GM12892 (cell line): ENCODE measurements around the gene TMEM87A.

Experiments
- DNase-seq: peaks from one replicate; pipeline ENCODE4 v3.0.0; 2011; ENCODE audit not compliant: insufficient read length
- FAIRE-seq: peaks from 2 replicates; lab custom pipeline; 2011; peaks lifted over from hg19 to GRCh38; lab: Jason Lieb, UNC
- POLR2A ChIP-seq: IDR thresholded peaks from 2 replicates; pipeline ENCODE4 v1.6.1; 2011; ENCODE audit warnings: low read depth, low read length, control low read depth
- POLR2AphosphoS5 ChIP-seq: IDR thresholded peaks from 2 replicates; pipeline ENCODE4 v1.6.1; 2011; ENCODE audit warnings: low read depth, low read length, control low read depth
- TAF1 ChIP-seq: IDR thresholded peaks from 2 replicates; pipeline ENCODE4 v1.6.1; 2011; ENCODE audit warnings: low read depth, mild to moderate bottlenecking, control low read depth, low read length, borderline replicate concordance

TMEM87A gene

GRCh38 chr15:42198516-42198915, 74.7 kb downstream of the TMEM87A start:
- TF ChIP-seq TAF1: no peak
- no peak for TF ChIP-seq POLR2AphosphoS5
- TF ChIP-seq POLR2A: no peak
- DNase-seq (no peak), FAIRE-seq (no peak)

- TF ChIP-seq TAF1: no peak
- no peak for TF ChIP-seq POLR2AphosphoS5
- TF ChIP-seq POLR2A: no peak
- DNase-seq (no peak), FAIRE-seq (no peak)
These were observed 78.7 kb downstream of the TMEM87A start for GRCh38 chr15:42194513-42194912.

- FAIRE-seq: no peak
- TF ChIP-seq POLR2A (no peak), POLR2AphosphoS5 (no peak), TAF1 (no peak)
- no peak for DNase-seq
These were observed 79.8 kb downstream of the TMEM87A start for GRCh38 chr15:42193383-42193782.

- TF ChIP-seq POLR2AphosphoS5 (no peak), TAF1 (no peak), POLR2A (no peak)
- FAIRE-seq: no peak
- DNase-seq: no peak
These were observed 81.5 kb downstream of the TMEM87A start for GRCh38 chr15:42191610-42192346.

GRCh38 chr15:42190370-42190769, 82.9 kb downstream of the TMEM87A start:
- DNase-seq (no peak), FAIRE-seq (no peak)
- no peak for TF ChIP-seq POLR2A
- TF ChIP-seq POLR2AphosphoS5: no peak
- TF ChIP-seq TAF1: no peak

- TF ChIP-seq POLR2A: no peak
- TF ChIP-seq POLR2AphosphoS5: no peak
- TF ChIP-seq TAF1: no peak
- DNase-seq (no peak), FAIRE-seq (no peak)
These were observed 87.4 kb downstream of the TMEM87A start for GRCh38 chr15:42185801-42186200.

- FAIRE-seq: no peak
These were observed 88.5 kb downstream of the TMEM87A start for GRCh38 chr15:42184736-42185135.

GRCh38 chr15:42184296-42184695, 88.9 kb downstream of the TMEM87A start:
- DNase-seq (no peak), FAIRE-seq (no peak)
- TF ChIP-seq POLR2A: no peak
- no peak for TF ChIP-seq TAF1
- TF ChIP-seq POLR2AphosphoS5: no peak

More at GRCh38 chr15:42184736-42185135, 88.5 kb downstream of the TMEM87A start:
- DNase-seq: no peak
- TF ChIP-seq TAF1 (no peak), POLR2A (no peak), POLR2AphosphoS5 (no peak)

GRCh38 chr15:42182961-42183360, 90.3 kb downstream of the TMEM87A start:
- FAIRE-seq: no peak
- DNase-seq: no peak
- TF ChIP-seq TAF1: no peak
- no peak for TF ChIP-seq POLR2A
- no peak for TF ChIP-seq POLR2AphosphoS5

- peak; percentile 48 for FAIRE-seq
- DNase-seq: no peak
- no peak for TF ChIP-seq POLR2A
- no peak for TF ChIP-seq POLR2AphosphoS5
- no peak for TF ChIP-seq TAF1
These were observed 90.8 kb downstream of the TMEM87A start for GRCh38 chr15:42182328-42182886.

GRCh38 chr15:42178056-42178455, 95.2 kb downstream of the TMEM87A start:
- DNase-seq: no peak
- TF ChIP-seq POLR2AphosphoS5 (no peak), TAF1 (no peak), POLR2A (no peak)
- no peak for FAIRE-seq

- no peak for FAIRE-seq
- TF ChIP-seq POLR2A (no peak), POLR2AphosphoS5 (no peak), TAF1 (no peak)
- no peak for DNase-seq
These were observed 97.6 kb downstream of the TMEM87A start for GRCh38 chr15:42175671-42176070.
